ENCODE data around the gene GFY.
A peak's percentile ranks its signal among the peaks of the same experiment; 100 is the strongest.

GFY gene

GRCh38 chr19:49415102-49415809 lies 9.9 kb upstream of the GFY start:
- WGBS (ENCODE audit: extremely low coverage, insufficient coverage, insufficient read length), result no CpG with 5 or more reads among the region's 15 CpGs
- no peak overlapping the region for H3K4me2 ChIP-seq (ENCODE audit: low read length)
- no peak overlapping the region for H3K23ac ChIP-seq (ENCODE audit: low read length)
- H4K91ac ChIP-seq (ENCODE audit: low read depth, low read length), result no peak overlapping the region
- no peak for DNase-seq
- H3K36me3 ChIP-seq (ENCODE audit: control insufficient read depth in 1 of 2, insufficient read depth in 2 of 2, low read length in 2 of 2), result no peaks in the 10 kb centered on the region
- no peaks in the 10 kb centered on the region for H3K79me2 ChIP-seq (ENCODE audit: control insufficient read depth, insufficient read depth, low read length, poor library complexity)
- no peak overlapping the region for H2BK5ac ChIP-seq (ENCODE audit: low read depth, low read length, poor library complexity)
- no peak overlapping the region for H2AK5ac ChIP-seq (ENCODE audit: low read length)
- no peaks in the 10 kb centered on the region for H3K79me1 ChIP-seq (ENCODE audit: low read length)
- no peak overlapping the region for H3K27ac ChIP-seq (ENCODE audit: low read depth, low read length)
- no peak overlapping the region for H3K4ac ChIP-seq (ENCODE audit: low read depth, low read length)
- H4K8ac ChIP-seq (ENCODE audit: low read depth, low read length), result no peak overlapping the region
- H3K9me3 ChIP-seq (ENCODE audit: insufficient read depth, low read depth, low read length), result no peaks in the 10 kb centered on the region
- H3K4me3 ChIP-seq (ENCODE audit: low read depth, low read length), result no peak overlapping the region
- no peak overlapping the region for H2BK120ac ChIP-seq (ENCODE audit: insufficient read depth, low read length, poor library complexity)
- peaks cover 3% of the 10 kb centered on the region for H3K27me3 ChIP-seq (ENCODE audit: insufficient read depth, low read length)
- H3K14ac ChIP-seq (ENCODE audit: low read length), result no peak overlapping the region
- no peak overlapping the region for H3K18ac ChIP-seq (ENCODE audit: low read length)
- H4K12ac ChIP-seq (ENCODE audit: low read depth, low read length), result no peak overlapping the region
- peaks cover 0 to 3% of the 10 kb centered on the region in 2 experiments for H3K4me1 ChIP-seq (ENCODE audit: control insufficient read depth in 1 of 2, insufficient read depth in 2 of 2, low read length in 2 of 2)
- H2BK12ac ChIP-seq (ENCODE audit: low read length), result no peak overlapping the region
- H3K9ac ChIP-seq (ENCODE audit: low read length), result no peak overlapping the region
- no peak overlapping the region for H2AFZ ChIP-seq (ENCODE audit: insufficient read depth, low read length, poor library complexity)

DNA sequence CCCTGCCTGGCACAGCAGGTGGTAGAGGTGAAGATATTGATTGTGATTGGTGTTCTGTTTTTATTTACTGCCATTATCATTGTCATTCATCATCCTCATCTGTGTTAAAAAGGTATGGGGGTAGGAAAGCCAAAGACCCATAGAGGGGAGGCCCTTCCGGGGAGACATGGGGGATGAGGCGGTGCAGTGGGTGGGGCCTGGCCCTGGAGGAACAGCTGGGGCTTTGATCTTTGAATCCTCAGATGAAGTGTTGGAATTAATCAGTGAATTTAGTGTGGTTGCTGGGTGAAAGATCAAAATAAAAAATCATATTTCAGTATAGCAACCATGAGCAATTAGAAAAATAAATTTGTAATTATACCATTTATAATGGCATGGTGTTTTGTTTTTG lies 9.4 kb upstream of the GFY start:
- Histone ChIP-seq H4K12ac (ENCODE audit: low read depth, low read length) (no peak overlapping the region), H3K9me3 (ENCODE audit: insufficient read depth, low read depth, low read length) (no peaks in the 10 kb centered on the region), H3K36me3 (ENCODE audit: control insufficient read depth in 1 of 2, insufficient read depth in 2 of 2, low read length in 2 of 2) (no peaks in the 10 kb centered on the region), H3K79me2 (ENCODE audit: control insufficient read depth, insufficient read depth, low read length, poor library complexity) (no peaks in the 10 kb centered on the region), H2AFZ (ENCODE audit: insufficient read depth, low read length, poor library complexity) (no peak overlapping the region), H3K27ac (ENCODE audit: low read depth, low read length) (no peak overlapping the region), H3K4ac (ENCODE audit: low read depth, low read length) (no peak overlapping the region), H4K8ac (ENCODE audit: low read depth, low read length) (no peak overlapping the region), H3K79me1 (ENCODE audit: low read length) (no peaks in the 10 kb centered on the region), H3K14ac (ENCODE audit: low read length) (no peak overlapping the region), H3K23ac (ENCODE audit: low read length) (no peak overlapping the region), H3K4me3 (ENCODE audit: low read depth, low read length) (no peak overlapping the region), H2BK5ac (ENCODE audit: low read depth, low read length, poor library complexity) (no peak overlapping the region), H2BK120ac (ENCODE audit: insufficient read depth, low read length, poor library complexity) (no peak overlapping the region), H4K91ac (ENCODE audit: low read depth, low read length) (no peak overlapping the region), H2BK12ac (ENCODE audit: low read length) (no peak overlapping the region), H3K9ac (ENCODE audit: low read length) (no peak overlapping the region), H2AK5ac (ENCODE audit: low read length) (no peak overlapping the region), H3K4me1 (ENCODE audit: control insufficient read depth in 1 of 2, insufficient read depth in 2 of 2, low read length in 2 of 2) (peaks cover 0 to 3% of the 10 kb centered on the region in 2 experiments), H3K27me3 (ENCODE audit: insufficient read depth, low read length) (peaks cover 7% of the 10 kb centered on the region), H3K18ac (ENCODE audit: low read length) (no peak overlapping the region), H3K4me2 (ENCODE audit: low read length) (no peak overlapping the region)
- DNase-seq, result no peak
- no CpG with 5 or more reads among the region's 2 CpGs for WGBS (ENCODE audit: extremely low coverage, insufficient coverage, insufficient read length)

DNA sequence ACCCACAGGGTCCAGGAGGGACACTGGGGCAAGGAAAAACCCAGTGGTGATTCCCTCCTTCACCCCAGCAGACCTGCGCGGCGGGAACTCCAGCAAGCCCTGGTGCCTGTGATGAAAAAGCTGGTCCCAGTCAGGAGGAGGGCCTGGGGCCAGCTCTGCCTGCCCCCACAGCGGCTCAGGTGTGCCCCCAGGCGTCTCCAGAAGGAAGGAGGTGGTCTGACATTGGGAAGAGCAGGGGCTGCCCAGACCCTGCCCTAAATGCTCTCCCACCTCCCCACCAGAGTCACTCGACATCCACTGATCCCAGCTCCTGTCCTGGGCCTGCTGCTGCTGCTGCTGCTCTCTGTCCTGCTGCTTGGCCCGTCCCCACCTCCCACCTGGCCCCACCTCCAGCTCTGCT lies 8.1 kb upstream of the GFY start:
- Histone ChIP-seq H3K27ac (ENCODE audit: low read depth, low read length) (no peak overlapping the region), H2AFZ (ENCODE audit: insufficient read depth, low read length, poor library complexity) (no peak overlapping the region), H3K18ac (ENCODE audit: low read length) (no peak overlapping the region), H2AK5ac (ENCODE audit: low read length) (no peak overlapping the region), H3K79me2 (ENCODE audit: control insufficient read depth, insufficient read depth, low read length, poor library complexity) (no peaks in the 10 kb centered on the region), H3K9ac (ENCODE audit: low read length) (no peak overlapping the region), H3K4me1 (ENCODE audit: control insufficient read depth in 1 of 2, insufficient read depth in 2 of 2, low read length in 2 of 2) (peaks cover 0 to 6% of the 10 kb centered on the region in 2 experiments), H3K4me2 (ENCODE audit: low read length) (no peak overlapping the region), H3K14ac (ENCODE audit: low read length) (no peak overlapping the region), H3K4me3 (ENCODE audit: low read depth, low read length) (no peak overlapping the region), H3K36me3 (ENCODE audit: control insufficient read depth in 1 of 2, insufficient read depth in 2 of 2, low read length in 2 of 2) (no peaks in the 10 kb centered on the region), H3K4ac (ENCODE audit: low read depth, low read length) (no peak overlapping the region), H3K9me3 (ENCODE audit: insufficient read depth, low read depth, low read length) (peaks cover 2% of the 10 kb centered on the region), H4K8ac (ENCODE audit: low read depth, low read length) (no peak overlapping the region), H2BK5ac (ENCODE audit: low read depth, low read length, poor library complexity) (no peak overlapping the region), H3K27me3 (ENCODE audit: insufficient read depth, low read length) (peaks cover 18% of the 10 kb centered on the region), H2BK12ac (ENCODE audit: low read length) (no peak overlapping the region), H4K12ac (ENCODE audit: low read depth, low read length) (no peak overlapping the region), H4K91ac (ENCODE audit: low read depth, low read length) (no peak overlapping the region), H3K23ac (ENCODE audit: low read length) (no peak overlapping the region), H3K79me1 (ENCODE audit: low read length) (no peaks in the 10 kb centered on the region), H2BK120ac (ENCODE audit: insufficient read depth, low read length, poor library complexity) (no peak overlapping the region)
- no peak for DNase-seq
- WGBS (ENCODE audit: extremely low coverage, insufficient coverage, insufficient read length), result no CpG with 5 or more reads among the region's 7 CpGs

GRCh38 chr19:49418511-49418910 lies 6.7 kb upstream of the GFY start:
- no peak overlapping the region for H3K27ac ChIP-seq (ENCODE audit: low read depth, low read length)
- no peaks in the 10 kb centered on the region for H3K79me2 ChIP-seq (ENCODE audit: control insufficient read depth, insufficient read depth, low read length, poor library complexity)
- H3K79me1 ChIP-seq (ENCODE audit: low read length), result no peaks in the 10 kb centered on the region
- H3K4me3 ChIP-seq (ENCODE audit: low read depth, low read length), result peak overlapping the region; percentile 34
- H3K9me3 ChIP-seq (ENCODE audit: insufficient read depth, low read depth, low read length), result peaks cover 2% of the 10 kb centered on the region
- H3K4me1 ChIP-seq (ENCODE audit: control insufficient read depth in 1 of 2, insufficient read depth in 2 of 2, low read length in 2 of 2), result peaks cover 0 to 3% of the 10 kb centered on the region in 2 experiments
- no peak for DNase-seq
- no peak overlapping the region for H3K23ac ChIP-seq (ENCODE audit: low read length)
- no peak overlapping the region for H3K18ac ChIP-seq (ENCODE audit: low read length)
- no peak overlapping the region for H2BK12ac ChIP-seq (ENCODE audit: low read length)
- WGBS (ENCODE audit: extremely low coverage, insufficient coverage, insufficient read length), result no CpG with 5 or more reads among the region's 5 CpGs
- no peak overlapping the region for H3K9ac ChIP-seq (ENCODE audit: low read length)
- H4K91ac ChIP-seq (ENCODE audit: low read depth, low read length), result no peak overlapping the region
- no peak overlapping the region for H4K12ac ChIP-seq (ENCODE audit: low read depth, low read length)
- peaks cover 32% of the 10 kb centered on the region for H3K27me3 ChIP-seq (ENCODE audit: insufficient read depth, low read length)
- no peak overlapping the region for H2BK120ac ChIP-seq (ENCODE audit: insufficient read depth, low read length, poor library complexity)
- H3K36me3 ChIP-seq (ENCODE audit: control insufficient read depth in 1 of 2, insufficient read depth in 2 of 2, low read length in 2 of 2), result no peaks in the 10 kb centered on the region
- H3K4me2 ChIP-seq (ENCODE audit: low read length), result no peak overlapping the region
- no peak overlapping the region for H2BK5ac ChIP-seq (ENCODE audit: low read depth, low read length, poor library complexity)
- no peak overlapping the region for H4K8ac ChIP-seq (ENCODE audit: low read depth, low read length)
- H3K4ac ChIP-seq (ENCODE audit: low read depth, low read length), result no peak overlapping the region
- no peak overlapping the region for H3K14ac ChIP-seq (ENCODE audit: low read length)
- no peak overlapping the region for H2AK5ac ChIP-seq (ENCODE audit: low read length)
- no peak overlapping the region for H2AFZ ChIP-seq (ENCODE audit: insufficient read depth, low read length, poor library complexity)

Measured in trophoblast cell (in vitro differentiated cells and primary cell).